HepG2 (cell line): ENCODE data around the gene SLC17A5. TPM values are rescaled to one million over a fixed set of nuclear protein-coding genes. Genes with fewer than 3 reads are reported as not detected.

Experiments
- ELF4 ChIP-seq: sonication (generic); formaldehyde crosslinking; IDR thresholded peaks from 2 replicates; pipeline ENCODE4 v1.5.0; 2020; ENCODE audit warnings: missing genetic modification reagents, mild to moderate bottlenecking, moderate library complexity, borderline replicate concordance
- FOXO1 ChIP-seq: sonication (generic); formaldehyde crosslinking; IDR thresholded peaks from 2 replicates; pipeline ENCODE4 v1.4.0; 2020; ENCODE audit warnings: missing genetic modification reagents
- SNAI1 ChIP-seq: sonication (generic); formaldehyde crosslinking; IDR thresholded peaks from 2 replicates; pipeline ENCODE4 v1.5.0; 2020; ENCODE audit warnings: mild to moderate bottlenecking, missing genetic modification reagents, borderline replicate concordance
- TBX3 ChIP-seq: fragments of 450-650 bp; IDR thresholded peaks from 2 replicates; pipeline ENCODE4 v1.6.1; 2017; ENCODE audit warnings: antibody characterized with exemption, mild to moderate bottlenecking, inconsistent platforms, borderline replicate concordance
- ZNF891 ChIP-seq: sonication (generic); formaldehyde crosslinking; IDR thresholded peaks from 2 replicates; pipeline ENCODE4 v1.5.0; 2020; ENCODE audit warnings: mild to moderate bottlenecking, missing genetic modification reagents
- polyA plus RNA-seq, 8 experiments: library from polyadenylated mRNA; depleted of rRNA in 3 of 8; stranded (reverse) in 7 of 8; unstranded in 1 of 8; fragments of >200 nt; fragmentation: Illumina TruSeq in 4 of 8; extraction: Trizol in 4 of 8; gene quantifications; 2 replicates each; pipeline versions ENCODE4 v1.2.1 to v1.2.3, GENCODE V29; 2011 to 2016; ENCODE audit warnings: low read depth in 4 of 8, missing spikeins in 1 of 8, mixed read lengths in 1 of 8; ENCODE audit not compliant: insufficient read depth in 1 of 8
- total RNA-seq, 5 experiments: library from RNA; depleted of rRNA; stranded (reverse); fragments of >200 nt; fragmentation: Illumina TruSeq; extraction: Trizol; gene quantifications; 2 replicates each; pipeline ENCODE4 v1.2.3, GENCODE V29; 2016; ENCODE audit warnings: low read depth in 1 of 5
- TF ChIP-seq, protein P1 (sequence below): sonication (generic); formaldehyde crosslinking; IDR thresholded peaks from 2 replicates; pipeline ENCODE4 v1.4.0; 2020; ENCODE audit warnings: missing genetic modification reagents
- TF ChIP-seq, protein P2 (sequence below): IDR thresholded peaks from 2 replicates; pipeline ENCODE4 v1.6.1; 2016; ENCODE audit warnings: control low read depth

The SLC17A5 gene
- total and polyA plus RNA-seq, 2 of the 13 experiments (the other 11 are each of a cell fraction or from before 2014, with no cell fraction given) = 18.3 to 20.5 TPM

DNA sequence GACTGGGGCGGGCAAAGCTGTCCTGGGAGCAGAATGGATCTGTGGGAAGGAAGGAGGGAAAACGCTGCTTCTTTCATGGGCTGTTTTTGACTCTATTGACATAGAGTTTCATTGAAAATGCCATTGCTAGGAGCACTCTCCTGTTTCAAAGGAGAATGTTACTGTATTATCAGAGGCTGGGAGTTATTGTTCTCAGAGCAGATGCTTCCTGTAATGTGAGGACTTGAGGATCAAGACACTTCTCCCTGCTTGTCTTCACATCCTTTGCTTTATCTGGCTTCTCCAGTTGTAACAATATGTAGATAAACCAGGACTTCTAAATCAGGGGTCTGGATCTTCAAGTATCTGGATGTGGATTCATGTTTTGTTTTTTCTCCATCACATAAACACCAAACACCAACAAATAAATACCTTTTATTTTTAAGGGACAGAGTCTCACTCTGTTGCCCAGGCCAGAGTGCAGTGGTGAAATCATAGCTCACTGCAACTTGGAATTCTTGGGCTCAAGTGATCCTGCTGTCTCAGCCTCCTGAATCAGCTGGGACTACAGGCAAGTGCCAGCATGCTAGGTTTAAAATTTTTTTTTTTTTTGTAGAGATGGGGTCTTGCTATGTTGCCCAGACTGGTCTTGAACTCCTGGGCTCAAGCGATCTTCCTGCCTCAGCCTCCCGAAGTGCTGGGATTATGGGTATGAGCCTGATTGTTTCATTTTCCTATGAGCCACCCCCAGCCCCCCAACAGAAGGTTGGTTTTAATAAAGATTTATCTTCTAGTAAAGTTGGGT is 46.1 kb upstream of the SLC17A5 start (continued):
- TF ChIP-seq, protein P1, sequence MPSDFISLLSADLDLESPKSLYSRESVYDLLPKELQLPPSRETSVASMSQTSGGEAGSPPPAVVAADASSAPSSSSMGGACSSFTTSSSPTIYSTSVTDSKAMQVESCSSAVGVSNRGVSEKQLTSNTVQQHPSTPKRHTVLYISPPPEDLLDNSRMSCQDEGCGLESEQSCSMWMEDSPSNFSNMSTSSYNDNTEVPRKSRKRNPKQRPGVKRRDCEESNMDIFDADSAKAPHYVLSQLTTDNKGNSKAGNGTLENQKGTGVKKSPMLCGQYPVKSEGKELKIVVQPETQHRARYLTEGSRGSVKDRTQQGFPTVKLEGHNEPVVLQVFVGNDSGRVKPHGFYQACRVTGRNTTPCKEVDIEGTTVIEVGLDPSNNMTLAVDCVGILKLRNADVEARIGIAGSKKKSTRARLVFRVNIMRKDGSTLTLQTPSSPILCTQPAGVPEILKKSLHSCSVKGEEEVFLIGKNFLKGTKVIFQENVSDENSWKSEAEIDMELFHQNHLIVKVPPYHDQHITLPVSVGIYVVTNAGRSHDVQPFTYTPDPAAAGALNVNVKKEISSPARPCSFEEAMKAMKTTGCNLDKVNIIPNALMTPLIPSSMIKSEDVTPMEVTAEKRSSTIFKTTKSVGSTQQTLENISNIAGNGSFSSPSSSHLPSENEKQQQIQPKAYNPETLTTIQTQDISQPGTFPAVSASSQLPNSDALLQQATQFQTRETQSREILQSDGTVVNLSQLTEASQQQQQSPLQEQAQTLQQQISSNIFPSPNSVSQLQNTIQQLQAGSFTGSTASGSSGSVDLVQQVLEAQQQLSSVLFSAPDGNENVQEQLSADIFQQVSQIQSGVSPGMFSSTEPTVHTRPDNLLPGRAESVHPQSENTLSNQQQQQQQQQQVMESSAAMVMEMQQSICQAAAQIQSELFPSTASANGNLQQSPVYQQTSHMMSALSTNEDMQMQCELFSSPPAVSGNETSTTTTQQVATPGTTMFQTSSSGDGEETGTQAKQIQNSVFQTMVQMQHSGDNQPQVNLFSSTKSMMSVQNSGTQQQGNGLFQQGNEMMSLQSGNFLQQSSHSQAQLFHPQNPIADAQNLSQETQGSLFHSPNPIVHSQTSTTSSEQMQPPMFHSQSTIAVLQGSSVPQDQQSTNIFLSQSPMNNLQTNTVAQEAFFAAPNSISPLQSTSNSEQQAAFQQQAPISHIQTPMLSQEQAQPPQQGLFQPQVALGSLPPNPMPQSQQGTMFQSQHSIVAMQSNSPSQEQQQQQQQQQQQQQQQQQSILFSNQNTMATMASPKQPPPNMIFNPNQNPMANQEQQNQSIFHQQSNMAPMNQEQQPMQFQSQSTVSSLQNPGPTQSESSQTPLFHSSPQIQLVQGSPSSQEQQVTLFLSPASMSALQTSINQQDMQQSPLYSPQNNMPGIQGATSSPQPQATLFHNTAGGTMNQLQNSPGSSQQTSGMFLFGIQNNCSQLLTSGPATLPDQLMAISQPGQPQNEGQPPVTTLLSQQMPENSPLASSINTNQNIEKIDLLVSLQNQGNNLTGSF (CRISPR knock-in tag) = no peak
- TF ChIP-seq TBX3 (no peak), SNAI1 (CRISPR knock-in tag) (no peak), ZNF891 (no peak), FOXO1 (CRISPR knock-in tag) (no peak), ELF4 (CRISPR knock-in tag) (no peak)
- TF ChIP-seq, protein P2, sequence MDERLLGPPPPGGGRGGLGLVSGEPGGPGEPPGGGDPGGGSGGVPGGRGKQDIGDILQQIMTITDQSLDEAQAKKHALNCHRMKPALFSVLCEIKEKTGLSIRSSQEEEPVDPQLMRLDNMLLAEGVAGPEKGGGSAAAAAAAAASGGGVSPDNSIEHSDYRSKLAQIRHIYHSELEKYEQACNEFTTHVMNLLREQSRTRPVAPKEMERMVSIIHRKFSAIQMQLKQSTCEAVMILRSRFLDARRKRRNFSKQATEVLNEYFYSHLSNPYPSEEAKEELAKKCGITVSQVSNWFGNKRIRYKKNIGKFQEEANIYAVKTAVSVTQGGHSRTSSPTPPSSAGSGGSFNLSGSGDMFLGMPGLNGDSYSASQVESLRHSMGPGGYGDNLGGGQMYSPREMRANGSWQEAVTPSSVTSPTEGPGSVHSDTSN = no peak
